ENCODE results near the gene GTF2I.
"Not testable (repeated sequence)": the region's sequence is repeated elsewhere in the genome, so short reads cannot be mapped to it uniquely, and the experiment has no call there.

DNA sequence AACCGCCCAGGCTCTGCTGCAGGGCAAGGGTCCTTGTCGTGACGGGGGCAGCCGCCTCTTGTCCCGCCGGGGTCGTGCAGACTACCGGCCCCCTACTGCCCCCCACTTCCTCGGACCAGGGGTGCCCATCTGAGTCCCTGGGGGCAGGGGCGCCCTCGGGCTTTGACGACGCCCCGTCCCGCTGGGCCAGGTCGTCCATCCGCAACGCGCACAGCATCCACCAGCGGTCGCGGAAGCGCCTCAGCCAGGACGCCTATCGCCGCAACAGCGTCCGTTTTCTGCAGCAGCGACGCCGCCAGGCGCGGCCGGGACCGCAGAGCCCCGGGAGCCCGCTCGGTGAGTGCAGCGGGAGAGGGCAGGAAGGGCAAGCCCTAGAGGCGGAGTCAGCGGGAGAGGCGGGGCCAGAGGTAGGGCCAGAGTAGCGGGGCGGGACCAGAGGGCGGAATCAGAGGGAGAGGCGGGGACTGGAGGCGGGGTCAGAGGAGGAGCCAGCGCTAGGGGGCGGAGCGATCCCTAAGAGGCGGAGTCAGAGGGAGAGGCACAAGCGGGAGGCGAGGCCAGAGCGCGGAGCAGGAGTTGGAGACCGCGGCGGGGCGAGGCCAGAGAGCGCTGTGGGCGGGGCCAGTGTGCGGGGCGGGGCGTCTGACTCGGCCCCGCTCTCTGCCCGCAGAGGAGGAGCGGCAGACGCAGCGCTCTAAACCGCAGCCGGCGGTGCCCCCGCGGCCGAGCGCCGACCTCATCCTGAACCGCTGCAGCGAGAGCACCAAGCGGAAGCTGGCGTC is 131.0 kb downstream of the GTF2I start:
- TF ChIP-seq, protein P1, sequence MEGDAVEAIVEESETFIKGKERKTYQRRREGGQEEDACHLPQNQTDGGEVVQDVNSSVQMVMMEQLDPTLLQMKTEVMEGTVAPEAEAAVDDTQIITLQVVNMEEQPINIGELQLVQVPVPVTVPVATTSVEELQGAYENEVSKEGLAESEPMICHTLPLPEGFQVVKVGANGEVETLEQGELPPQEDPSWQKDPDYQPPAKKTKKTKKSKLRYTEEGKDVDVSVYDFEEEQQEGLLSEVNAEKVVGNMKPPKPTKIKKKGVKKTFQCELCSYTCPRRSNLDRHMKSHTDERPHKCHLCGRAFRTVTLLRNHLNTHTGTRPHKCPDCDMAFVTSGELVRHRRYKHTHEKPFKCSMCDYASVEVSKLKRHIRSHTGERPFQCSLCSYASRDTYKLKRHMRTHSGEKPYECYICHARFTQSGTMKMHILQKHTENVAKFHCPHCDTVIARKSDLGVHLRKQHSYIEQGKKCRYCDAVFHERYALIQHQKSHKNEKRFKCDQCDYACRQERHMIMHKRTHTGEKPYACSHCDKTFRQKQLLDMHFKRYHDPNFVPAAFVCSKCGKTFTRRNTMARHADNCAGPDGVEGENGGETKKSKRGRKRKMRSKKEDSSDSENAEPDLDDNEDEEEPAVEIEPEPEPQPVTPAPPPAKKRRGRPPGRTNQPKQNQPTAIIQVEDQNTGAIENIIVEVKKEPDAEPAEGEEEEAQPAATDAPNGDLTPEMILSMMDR (IDR thresholded peaks at IDR 0.05): not testable (repeated sequence)
- TF ChIP-seq POLR2AphosphoS5, POLR2A (IDR thresholded peaks at IDR 0.05): not testable (repeated sequence)
